Sigmoid colon (tissue), 7 donors: ENCODE measurements around the gene TMEM14C. TPM values are rescaled to one million over a fixed set of nuclear protein-coding genes. Genes with fewer than 3 reads are reported as not detected.
A peak's percentile ranks its signal among the peaks of the same experiment; 100 is the strongest.

Experiments
- DNase-seq: peaks from one replicate; pipeline ENCODE4 v3.0.0-alpha.2; 2019
- H3K27ac ChIP-seq, 4 donors: fragments of 200-600 bp; sonication (generic); one replicate each; pipeline ENCODE4 v1.5.1; 2016 to 2019; ENCODE audit warnings: mild to moderate bottlenecking in 1 of 4
- H3K27me3 ChIP-seq, 3 donors: fragments of 200-600 bp; sonication (generic); one replicate each; pipeline ENCODE4 v1.5.1; 2019; ENCODE audit warnings: mild to moderate bottlenecking in 1 of 3
- H3K36me3 ChIP-seq, 4 donors: fragments of 200-600 bp; sonication (generic); one replicate each; pipeline ENCODE4 v1.5.1; 2016 to 2019
- H3K4me1 ChIP-seq, 4 donors: fragments of 200-600 bp; sonication (generic); one replicate each; pipeline ENCODE4 v1.5.1; 2017 to 2019
- H3K4me3 ChIP-seq, 4 donors: fragments of 200-600 bp; sonication (generic); one replicate each; pipeline ENCODE4 v1.5.1; 2017 to 2019; ENCODE audit warnings: mild to moderate bottlenecking in 2 of 4, moderate library complexity in 1 of 4
- H3K9me3 ChIP-seq, 4 donors: fragments of 200-600 bp in 3 of 4; sonication (generic) in 3 of 4; one replicate each; pipeline versions ENCODE4 v1.5.1 to v1.6.1; 2013 to 2019
- EP300 ChIP-seq, 4 donors: sonication (generic); formaldehyde crosslinking; IDR thresholded peaks; one replicate each; pipeline ENCODE4 v1.6.1; 2017; ENCODE audit warnings: antibody characterized with exemption in 4 of 4
- POLR2A ChIP-seq, 2 donors: fragments of 450-650 bp; IDR thresholded peaks; one replicate each; pipeline ENCODE4 v1.6.1; 2016; ENCODE audit warnings: antibody characterized with exemption in 2 of 2, mild to moderate bottlenecking in 2 of 2, moderate library complexity in 2 of 2
- POLR2AphosphoS5 ChIP-seq, 4 donors: sonication (generic); formaldehyde crosslinking; IDR thresholded peaks; one replicate each; pipeline ENCODE4 v1.6.1; 2017; ENCODE audit warnings: antibody characterized with exemption in 4 of 4
- WGBS, 2 donors: extraction: QIAGEN DNeasy Blood & Tissue Kit; methylation state at CpG; one replicate each; pipeline ENCODE4 v1.1.7; 2013; 5-methylcytosine and 5-hydroxymethylcytosine counted together
- intact Hi-C: fragments of 100-400 bp; cut with DNase I; formaldehyde crosslinking; loops from one replicate; pipeline ENCODE4 v1.15.1; 2023
- polyA plus RNA-seq, 3 donors: library from polyadenylated mRNA; stranded (reverse); fragments of 200-250 nt; gene quantifications; one replicate each; pipeline ENCODE4 v1.2.3, GENCODE V29; 2013
- total RNA-seq, 4 donors: library from RNA; depleted of rRNA; stranded (reverse); fragments of >200 nt; gene quantifications; one replicate each; pipeline ENCODE4 v1.1.0, GENCODE V29; 2016
- TF ChIP-seq, protein P1 (sequence below), 4 experiments: fragments of 450-650 bp in 3 of 4; fragments of 200-600 bp in 1 of 4; IDR thresholded peaks; one replicate each; pipeline ENCODE4 v1.5.1; 2016 to 2019; ENCODE audit warnings: antibody characterized with exemption in 4 of 4, mild to moderate bottlenecking in 3 of 4, moderate library complexity in 2 of 4
- donor health status: healthy with polysubstance abuse.
- donor health status: Bipolar disorder and iron deficiency.
- donor health status: healthy.

Gene TMEM14C
- total and polyA plus RNA-seq, 7 donors = 86.0 to 199 (median 130) TPM

DNA sequence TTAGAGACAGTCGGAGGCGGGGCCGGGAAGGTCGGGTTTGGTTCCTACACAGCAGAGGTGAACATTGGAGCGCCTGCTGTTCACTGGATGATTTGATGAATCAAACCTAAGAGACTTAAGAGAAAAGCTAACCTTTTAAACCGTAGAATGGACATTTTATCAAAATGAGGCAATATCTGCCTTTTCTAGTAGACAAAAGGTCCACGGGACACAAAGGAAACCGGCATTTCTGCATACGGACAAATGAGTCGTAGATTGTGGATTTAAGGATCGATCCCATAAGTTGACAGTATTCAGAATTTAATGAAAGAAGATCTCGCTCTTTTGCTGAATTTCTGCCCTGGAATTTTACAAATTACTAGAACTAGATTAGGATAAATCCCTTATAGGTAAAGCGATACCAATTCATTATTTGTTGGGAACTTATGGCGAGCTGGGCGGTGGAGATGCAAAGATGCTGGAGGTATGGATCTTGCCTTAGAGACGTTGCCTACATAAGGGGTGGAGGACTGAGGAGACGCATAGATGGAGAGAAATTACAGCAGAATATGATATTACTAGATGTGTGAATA, 27.7 kb upstream of the TMEM14C start:
- Histone ChIP-seq H3K4me3 (peak overlapping the region; percentile 73 to 93 (median 78)), H3K27me3 (no peaks in the 10 kb centered on the region), H3K4me1 (peaks cover 0 to 31% (median 27%) of the 10 kb centered on the region in 4 donors), H3K9me3 (no peaks in the 10 kb centered on the region), H3K27ac (peak overlapping the region; percentile 89 to 97 (median 90)), H3K36me3 (peaks cover 0 to 29% (median 0%) of the 10 kb centered on the region in 4 donors)
- DNase-seq = no peak
- TF ChIP-seq, protein P1, sequence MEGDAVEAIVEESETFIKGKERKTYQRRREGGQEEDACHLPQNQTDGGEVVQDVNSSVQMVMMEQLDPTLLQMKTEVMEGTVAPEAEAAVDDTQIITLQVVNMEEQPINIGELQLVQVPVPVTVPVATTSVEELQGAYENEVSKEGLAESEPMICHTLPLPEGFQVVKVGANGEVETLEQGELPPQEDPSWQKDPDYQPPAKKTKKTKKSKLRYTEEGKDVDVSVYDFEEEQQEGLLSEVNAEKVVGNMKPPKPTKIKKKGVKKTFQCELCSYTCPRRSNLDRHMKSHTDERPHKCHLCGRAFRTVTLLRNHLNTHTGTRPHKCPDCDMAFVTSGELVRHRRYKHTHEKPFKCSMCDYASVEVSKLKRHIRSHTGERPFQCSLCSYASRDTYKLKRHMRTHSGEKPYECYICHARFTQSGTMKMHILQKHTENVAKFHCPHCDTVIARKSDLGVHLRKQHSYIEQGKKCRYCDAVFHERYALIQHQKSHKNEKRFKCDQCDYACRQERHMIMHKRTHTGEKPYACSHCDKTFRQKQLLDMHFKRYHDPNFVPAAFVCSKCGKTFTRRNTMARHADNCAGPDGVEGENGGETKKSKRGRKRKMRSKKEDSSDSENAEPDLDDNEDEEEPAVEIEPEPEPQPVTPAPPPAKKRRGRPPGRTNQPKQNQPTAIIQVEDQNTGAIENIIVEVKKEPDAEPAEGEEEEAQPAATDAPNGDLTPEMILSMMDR (IDR thresholded peaks at IDR 0.05) = no peak
- TF ChIP-seq POLR2AphosphoS5 (IDR thresholded peaks at IDR 0.05) (no peak), POLR2A (IDR thresholded peaks at IDR 0.05) (no peak), EP300 (IDR thresholded peaks at IDR 0.05) (no peak)
- WGBS, 2 donors = 0 to 1% methylated on average over 17 of the region's 17 CpGs
- intact Hi-C loops = loop anchor here (2.0 kb wide), 3 partner anchors 28 to 106 kb away; partner anchors contain the start of genes TMEM14B and TMEM14C

DNA sequence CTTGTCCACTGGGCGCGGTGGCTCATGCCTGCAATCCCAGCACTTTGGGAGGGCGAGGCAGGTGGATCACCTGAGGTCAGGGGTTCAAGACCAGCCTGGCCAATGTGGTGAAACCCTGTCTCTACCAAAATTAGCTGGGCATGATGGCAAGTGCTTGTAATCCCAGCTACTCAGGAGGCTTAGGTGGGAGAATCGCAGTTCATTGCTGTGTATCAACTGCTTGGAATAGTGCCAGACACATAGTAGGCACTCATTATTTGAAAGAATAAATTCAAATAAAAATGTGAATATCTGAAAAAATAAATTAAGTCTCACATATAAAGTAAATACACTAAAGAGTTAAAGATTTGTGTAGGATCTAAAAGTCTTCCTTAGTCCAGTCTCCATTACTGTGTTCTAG, 26.2 kb upstream of the TMEM14C start:
- Histone ChIP-seq H3K36me3 (peaks cover 0 to 39% (median 2%) of the 10 kb centered on the region in 4 donors), H3K27me3 (no peaks in the 10 kb centered on the region), H3K9me3 (no peaks in the 10 kb centered on the region), H3K4me1 (peaks cover 0 to 31% (median 27%) of the 10 kb centered on the region in 4 donors), H3K27ac (no peak overlapping the region), H3K4me3 (no peak overlapping the region)
- intact Hi-C loops = no loop called here
- no peak for DNase-seq
- TF ChIP-seq, protein P1 (IDR thresholded peaks at IDR 0.05) = no peak
- no peak for TF ChIP-seq POLR2AphosphoS5 (IDR thresholded peaks at IDR 0.05)
- no peak for TF ChIP-seq POLR2A (IDR thresholded peaks at IDR 0.05)
- TF ChIP-seq EP300 (IDR thresholded peaks at IDR 0.05) = no peak
- WGBS, 2 donors = 95 to 96% methylated on average over 4 of the region's 4 CpGs

DNA sequence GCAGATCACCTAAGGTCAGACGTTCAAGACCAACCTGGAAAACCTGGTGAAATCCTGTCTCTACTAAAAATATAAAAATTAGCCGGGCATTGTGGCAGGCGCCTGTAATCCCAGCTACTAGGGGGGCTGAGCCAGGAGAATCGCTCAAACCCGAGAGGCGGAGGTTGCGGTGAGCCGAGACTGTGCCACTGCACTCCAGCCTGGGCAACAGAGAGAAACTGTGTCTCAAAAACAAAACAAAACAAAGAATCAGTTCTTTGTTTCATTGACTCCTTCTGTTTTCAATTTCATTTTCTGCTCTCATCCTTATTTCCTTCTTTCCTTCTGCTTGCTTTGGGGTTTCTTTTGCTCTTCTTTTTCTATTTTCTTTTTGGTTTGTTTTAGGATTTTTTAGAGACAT, 8.9 kb upstream of the TMEM14C start:
- intact Hi-C loops = no loop called here
- 88 to 91% methylated on average over 8 of the region's 8 CpGs for WGBS, 2 donors
- TF ChIP-seq POLR2AphosphoS5 (IDR thresholded peaks at IDR 0.05) = no peak
- no peak for TF ChIP-seq EP300 (IDR thresholded peaks at IDR 0.05)
- no peak for TF ChIP-seq POLR2A (IDR thresholded peaks at IDR 0.05)
- TF ChIP-seq, protein P1 (IDR thresholded peaks at IDR 0.05) = no peak

DNA sequence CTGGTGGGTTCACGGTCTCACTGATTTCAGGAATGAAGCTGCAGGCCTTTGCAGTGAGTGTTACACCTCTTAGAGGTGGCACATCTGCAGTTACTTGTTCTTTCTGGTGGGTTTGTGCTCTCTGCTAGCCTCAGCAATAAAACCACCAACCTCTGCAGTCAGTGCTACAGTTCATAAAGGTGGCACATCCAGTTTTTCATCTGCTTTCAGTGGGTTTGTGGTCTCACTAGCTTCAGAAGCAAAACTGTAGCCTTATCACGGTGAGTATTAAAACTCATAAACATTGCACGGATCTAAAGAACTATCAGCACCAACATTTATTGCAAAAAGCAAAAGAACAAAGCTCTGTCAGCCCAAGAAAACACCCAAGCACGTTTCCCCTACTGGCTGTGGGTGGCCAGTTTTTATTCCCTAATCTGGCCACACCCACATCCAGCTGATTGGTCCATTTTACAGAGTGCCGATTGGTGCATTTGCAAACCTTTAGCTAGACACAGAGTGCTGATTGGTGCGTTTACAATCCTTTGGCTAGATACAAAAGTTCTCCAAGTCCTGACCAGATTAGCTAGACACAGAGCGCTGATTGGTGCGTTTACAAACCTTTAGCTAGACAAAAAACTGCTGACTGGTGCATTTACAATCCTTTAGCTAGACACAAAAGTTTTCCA, 3.4 kb upstream of the TMEM14C start:
- Histone ChIP-seq H3K27ac (peak overlapping the region; percentile 73 to 87 (median 77)), H3K36me3 (no peaks in the 10 kb centered on the region), H3K9me3 (peaks cover 0 to 4% (median 0%) of the 10 kb centered on the region in 4 donors), H3K27me3 (no peaks in the 10 kb centered on the region), H3K4me3 (peak overlapping the region; percentile 29 to 60 (median 52)), H3K4me1 (peaks cover 0 to 28% (median 13%) of the 10 kb centered on the region in 4 donors)
- intact Hi-C loops = no loop called here
- no peak for TF ChIP-seq POLR2A (IDR thresholded peaks at IDR 0.05)
- TF ChIP-seq, protein P1 (IDR thresholded peaks at IDR 0.05) = no peak
- TF ChIP-seq EP300 (IDR thresholded peaks at IDR 0.05) = no peak
- TF ChIP-seq POLR2AphosphoS5 (IDR thresholded peaks at IDR 0.05) = no peak
- no peak for DNase-seq
- WGBS, 2 donors = 64 to 72% methylated on average over 8 of the region's 8 CpGs

More for the DNA sequence above, 8.9 kb upstream of the TMEM14C start:
- peaks cover 0 to 14% (median 1%) of the 10 kb centered on the region in 4 donors for H3K36me3 ChIP-seq
- peaks cover 0 to 4% (median 0%) of the 10 kb centered on the region in 4 donors for H3K9me3 ChIP-seq
- no peak overlapping the region for H3K27ac ChIP-seq
- no peaks in the 10 kb centered on the region for H3K27me3 ChIP-seq
- no peak for DNase-seq
- H3K4me1 ChIP-seq = no peaks in the 10 kb centered on the region
- no peak overlapping the region for H3K4me3 ChIP-seq
